ENCODE measurements around the gene PPFIBP1. TPM values are rescaled to one million over a fixed set of nuclear protein-coding genes. Genes with fewer than 3 reads are reported as not detected.

The PPFIBP1 gene
- total RNA-seq, 1 donor, result 179 TPM

DNA sequence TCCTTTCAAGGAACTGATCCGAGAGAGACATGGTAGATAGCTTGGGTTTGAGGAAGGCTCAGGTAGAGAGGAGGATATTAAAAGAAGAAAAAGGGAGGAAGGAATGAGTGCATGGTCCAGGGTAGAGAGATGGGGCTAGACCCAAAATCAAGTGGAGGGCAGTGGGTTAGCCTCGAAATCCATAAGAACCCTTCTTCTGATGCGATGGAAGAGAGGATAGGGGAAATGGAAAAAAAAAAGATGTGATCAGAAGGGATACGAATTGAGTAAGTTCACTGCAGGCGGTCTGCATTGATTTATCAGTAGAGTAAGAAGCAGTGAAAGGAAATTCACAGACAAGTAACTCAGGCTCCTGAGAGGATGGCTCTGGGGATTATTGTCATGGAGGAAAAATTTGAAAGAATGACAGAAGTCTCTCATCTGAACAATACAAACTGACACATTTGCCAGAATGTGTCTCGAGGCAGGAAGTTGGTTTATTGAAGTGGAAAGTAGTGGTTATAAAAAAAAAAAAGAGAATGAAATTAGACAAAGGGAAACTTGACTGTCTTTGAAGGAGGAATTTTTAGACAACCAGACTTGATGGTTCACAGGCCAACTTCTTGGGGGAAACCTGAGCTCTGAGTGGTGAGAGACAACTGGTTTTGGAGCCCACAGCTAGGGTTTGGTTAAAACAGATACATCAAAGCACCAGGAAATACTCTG, 10.2 kb downstream of the PPFIBP1 start:
- Histone ChIP-seq H3K79me2 (ENCODE audit: insufficient read depth, low read length) (peaks cover 100% of the 10 kb centered on the region), H4K20me1 (ENCODE audit: insufficient read depth, low read length) (peaks cover 51% of the 10 kb centered on the region), H3K4me3 (ENCODE audit: insufficient read depth, low read length) (no peak overlapping the region), H3K4me1 (ENCODE audit: insufficient read depth, low read length) (peaks cover 28% of the 10 kb centered on the region), H3K27ac (ENCODE audit: low read depth, low read length) (peak overlapping the region; percentile 29), H3K27me3 (ENCODE audit: insufficient read depth, low read length) (no peaks in the 10 kb centered on the region), H3K4me2 (ENCODE audit: insufficient read depth, low read length) (no peak overlapping the region), H3K36me3 (ENCODE audit: insufficient read depth, low read length) (peaks cover 17% of the 10 kb centered on the region), H3K9me3 (ENCODE audit: low read depth, low read length) (no peaks in the 10 kb centered on the region), H2AFZ (ENCODE audit: low read length) (no peak overlapping the region)
- DNase-seq (ENCODE audit: insufficient read length, low spot score, missing footprints), result no peak
- no peak for TF ChIP-seq CTCF (IDR thresholded peaks at IDR 0.05; ENCODE audit: extremely low read depth, low read depth, low read length)

GRCh38 chr12:27534765-27535161, 10.8 kb downstream of the PPFIBP1 start:
- no peak for TF ChIP-seq CTCF (IDR thresholded peaks at IDR 0.05; ENCODE audit: extremely low read depth, low read depth, low read length)
- peak overlapping the region; percentile 29 for H3K27ac ChIP-seq (ENCODE audit: low read depth, low read length)
- no peak overlapping the region for H3K4me3 ChIP-seq (ENCODE audit: insufficient read depth, low read length)
- DNase-seq (ENCODE audit: insufficient read length, low spot score, missing footprints), result no peak
- peaks cover 30% of the 10 kb centered on the region for H3K4me1 ChIP-seq (ENCODE audit: insufficient read depth, low read length)
- H3K4me2 ChIP-seq (ENCODE audit: insufficient read depth, low read length), result no peak overlapping the region
- peaks cover 51% of the 10 kb centered on the region for H4K20me1 ChIP-seq (ENCODE audit: insufficient read depth, low read length)
- H2AFZ ChIP-seq (ENCODE audit: low read length), result no peak overlapping the region
- peaks cover 100% of the 10 kb centered on the region for H3K79me2 ChIP-seq (ENCODE audit: insufficient read depth, low read length)
- H3K27me3 ChIP-seq (ENCODE audit: insufficient read depth, low read length), result no peaks in the 10 kb centered on the region
- peaks cover 17% of the 10 kb centered on the region for H3K36me3 ChIP-seq (ENCODE audit: insufficient read depth, low read length)
- no peaks in the 10 kb centered on the region for H3K9me3 ChIP-seq (ENCODE audit: low read depth, low read length)

DNA sequence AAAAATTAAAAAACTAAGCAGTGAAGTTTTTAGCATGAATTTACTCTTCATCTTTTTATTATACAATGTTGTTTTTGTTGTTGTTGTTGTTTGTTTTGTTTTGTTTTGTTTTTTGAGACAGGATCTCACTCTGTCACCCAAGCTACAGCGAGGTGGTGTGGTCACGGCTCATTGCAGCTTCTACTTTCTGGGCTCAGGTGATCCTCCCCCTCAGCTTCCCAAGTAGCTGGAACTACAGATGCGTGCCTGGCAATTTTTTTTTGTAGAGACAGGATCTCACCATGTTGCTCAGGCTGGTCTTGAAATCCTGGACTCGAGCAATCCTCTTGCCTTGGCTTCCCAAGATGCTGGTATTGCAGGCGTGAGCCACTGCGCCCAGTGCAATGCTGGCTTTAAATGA, 11.3 kb downstream of the PPFIBP1 start:
- peaks cover 47% of the 10 kb centered on the region for H4K20me1 ChIP-seq (ENCODE audit: insufficient read depth, low read length)

More for the DNA sequence above, 11.3 kb downstream of the PPFIBP1 start:
- Histone ChIP-seq H3K36me3 (ENCODE audit: insufficient read depth, low read length) (peaks cover 17% of the 10 kb centered on the region), H3K27ac (ENCODE audit: low read depth, low read length) (no peak overlapping the region), H3K4me1 (ENCODE audit: insufficient read depth, low read length) (peaks cover 25% of the 10 kb centered on the region), H3K4me3 (ENCODE audit: insufficient read depth, low read length) (no peak overlapping the region), H2AFZ (ENCODE audit: low read length) (no peak overlapping the region), H3K79me2 (ENCODE audit: insufficient read depth, low read length) (peaks cover 100% of the 10 kb centered on the region), H3K4me2 (ENCODE audit: insufficient read depth, low read length) (no peak overlapping the region), H3K27me3 (ENCODE audit: insufficient read depth, low read length) (no peaks in the 10 kb centered on the region), H3K9me3 (ENCODE audit: low read depth, low read length) (no peaks in the 10 kb centered on the region)
- DNase-seq (ENCODE audit: insufficient read length, low spot score, missing footprints), result no peak
- TF ChIP-seq CTCF (IDR thresholded peaks at IDR 0.05; ENCODE audit: extremely low read depth, low read depth, low read length), result no peak
